ENCODE results near the gene ITGBL1.

The ITGBL1 gene

GRCh38 chr13:101520672-101521071 is 68.2 kb downstream of the ITGBL1 start:
- DNase-seq (ENCODE audit: low read depth, low spot score): no peak
- no peak overlapping the region for H3K4me3 ChIP-seq (ENCODE audit: low read depth, low read length)

GRCh38 chr13:101521371-101521770 is 68.9 kb downstream of the ITGBL1 start:
- no peak for TF ChIP-seq CTCF (IDR thresholded peaks at IDR 0.05; ENCODE audit: insufficient read depth, low read length, missing control alignments)
- no peak for DNase-seq (ENCODE audit: low read depth, low spot score)
- no peak overlapping the region for H3K4me3 ChIP-seq (ENCODE audit: low read depth, low read length)
- ChIA-PET POLR2A (no interaction called here), CTCF (interaction anchor here (0.8 to 1.7 kb wide), 2 partner anchors 13 to 377 kb away, joined by 3 to 7 read pairs; no protein-coding TSS in a partner anchor)

More at GRCh38 chr13:101520672-101521071, 68.2 kb downstream of the ITGBL1 start:
- TF ChIP-seq CTCF (IDR thresholded peaks at IDR 0.05; ENCODE audit: insufficient read depth, low read length, missing control alignments): no peak
- POLR2A ChIA-PET: no interaction called here
- CTCF ChIA-PET: interaction anchor here (0.8 to 2.0 kb wide), 3 partner anchors 12 to 376 kb away, joined by 3 to 8 read pairs (median 5); no protein-coding TSS in a partner anchor

GRCh38 chr13:101522607-101523006 is 70.1 kb downstream of the ITGBL1 start:
- TF ChIP-seq CTCF (IDR thresholded peaks at IDR 0.05; ENCODE audit: insufficient read depth, low read length, missing control alignments): no peak
- no peak for DNase-seq (ENCODE audit: low read depth, low spot score)
- ChIA-PET POLR2A (no interaction called here), CTCF (interaction anchor here (1.0 to 1.7 kb wide), 3 partner anchors 8 to 378 kb away, joined by 3 to 7 read pairs (median 3); no protein-coding TSS in a partner anchor)
- H3K4me3 ChIP-seq (ENCODE audit: low read depth, low read length): no peak overlapping the region

GRCh38 chr13:101523154-101524131 is 71.0 kb downstream of the ITGBL1 start:
- POLR2A ChIA-PET: no interaction called here
- CTCF ChIA-PET: interaction anchor here (0.8 to 2.2 kb wide), 6 partner anchors 8 to 379 kb away, joined by 3 to 7 read pairs (median 4); no protein-coding TSS in a partner anchor
- no peak for TF ChIP-seq CTCF (IDR thresholded peaks at IDR 0.05; ENCODE audit: insufficient read depth, low read length, missing control alignments)
- H3K4me3 ChIP-seq (ENCODE audit: low read depth, low read length): no peak overlapping the region
- no peak for DNase-seq (ENCODE audit: low read depth, low spot score)

- ChIA-PET CTCF (interaction anchor here (0.6 to 1.1 kb wide), 3 partner anchors 13 to 399 kb away, joined by 3 to 6 read pairs (median 5); no protein-coding TSS in a partner anchor), POLR2A (no interaction called here)
- DNase-seq (ENCODE audit: low read depth, low spot score): no peak
- no peak for TF ChIP-seq CTCF (IDR thresholded peaks at IDR 0.05; ENCODE audit: insufficient read depth, low read length, missing control alignments)
- H3K4me3 ChIP-seq (ENCODE audit: low read depth, low read length): no peak overlapping the region
These were observed 74.7 kb downstream of the ITGBL1 start for GRCh38 chr13:101527130-101527529.

- POLR2A ChIA-PET: no interaction called here
- peak; percentile 75 for DNase-seq (ENCODE audit: low read depth, low spot score)
- no peak overlapping the region for H3K4me3 ChIP-seq (ENCODE audit: low read depth, low read length)
- TF ChIP-seq CTCF (IDR thresholded peaks at IDR 0.05; ENCODE audit: insufficient read depth, low read length, missing control alignments): no peak
- CTCF ChIA-PET: no interaction called here
These were observed 76.9 kb downstream of the ITGBL1 start for GRCh38 chr13:101529422-101529821.
